Right lobe of liver (tissue), 6 donors: ENCODE measurements around the gene SLC39A11. TPM values are rescaled to one million over a fixed set of nuclear protein-coding genes. Genes with fewer than 3 reads are reported as not detected.

Experiments used
- ATAC-seq, 4 donors: fragments of 200-7000 bp; cut with Tn5 transposase; one replicate each; pipeline ENCODE4 v1.9.1; 2020; ENCODE audit warnings: mild to moderate bottlenecking in 4 of 4, moderate library complexity in 4 of 4
- DNase-seq, 3 donors: peaks; one replicate each; pipeline ENCODE4 v3.0.0-alpha.2; 2020
- H3K27ac ChIP-seq, 3 donors: fragments of 200-600 bp; one replicate each; pipeline ENCODE4 v1.8.0; 2022
- H3K27me3 ChIP-seq, 2 donors: fragments of 200-600 bp; one replicate each; pipeline ENCODE4 v1.8.0; 2022
- H3K36me3 ChIP-seq, 4 donors: fragments of 200-600 bp; sonication (generic) in 1 of 4; one replicate each; pipeline versions ENCODE4 v1.5.1 to v1.8.0; 2017 to 2022; ENCODE audit warnings: control low read depth in 1 of 4
- H3K4me1 ChIP-seq, 4 donors: fragments of 200-600 bp; sonication (generic) in 1 of 4; one replicate each; pipeline versions ENCODE4 v1.5.1 to v1.8.0; 2017 to 2022; ENCODE audit warnings: control low read depth in 1 of 4
- H3K4me3 ChIP-seq, 3 donors: fragments of 200-600 bp; one replicate each; pipeline ENCODE4 v1.8.0; 2022
- H3K9me3 ChIP-seq, 4 donors: fragments of 200-600 bp; sonication (generic) in 1 of 4; one replicate each; pipeline versions ENCODE4 v1.5.1 to v1.8.0; 2017 to 2022; ENCODE audit warnings: control low read depth in 1 of 4
- CTCF ChIP-seq, 4 donors: fragments of 200-600 bp in 3 of 4; fragments of 450-650 bp in 1 of 4; IDR thresholded peaks; one replicate each; pipeline versions ENCODE4 v1.5.1 to v1.8.0; 2016 to 2022; ENCODE audit warnings: antibody characterized with exemption in 4 of 4, mild to moderate bottlenecking in 2 of 4
- POLR2A ChIP-seq: fragments of 450-650 bp; IDR thresholded peaks from one replicate; pipeline ENCODE4 v1.6.1; 2017; ENCODE audit warnings: antibody characterized with exemption, mild to moderate bottlenecking
- WGBS: methylation state at CpG from one replicate; pipeline ENCODE4 v1.1.6; 2018; ENCODE audit warnings: low coverage, low lambda C conversion rate; ENCODE audit not compliant: insufficient coverage; ENCODE audit errors: missing lambda C conversion rate; 5-methylcytosine and 5-hydroxymethylcytosine counted together
- intact Hi-C, 2 donors: fragments of 100-400 bp; cut with DNase I; formaldehyde crosslinking; loops; one replicate each; pipeline versions ENCODE4 v1.11.2 to v1.14.1; 2022
- total RNA-seq, 6 experiments: library from RNA; depleted of rRNA in 2 of 6; stranded (reverse); fragments of >200 nt in 2 of 6; fragmentation: NEBNext Ultra II Directional in 3 of 6; extraction: Animal tissue kit (Norgen Biotek cat#: 25700) in 3 of 6; gene quantifications; one replicate each; pipeline versions ENCODE4 v1.1.0 to v1.2.4, GENCODE V29; 2016 to 2023
- donor health status: DM: no; HTN: yes; CAD: no.
- donor health status: DM: no; HTN: no; CAD: no.
- donor health status: DM: no; HTN: no; CAD: no.
- donor health status: DM: no; HTN: yes; CAD: no.
- donor health status: DM: no; HTN: yes; CAD: no.

Gene SLC39A11
- total RNA-seq, 6 experiments from 2014 or later = 25.4 to 49.6 (median 39.3) TPM

- H3K36me3 ChIP-seq = no peaks in the 10 kb centered on the region
- no peaks in the 10 kb centered on the region for H3K9me3 ChIP-seq
- H3K27me3 ChIP-seq = no peaks in the 10 kb centered on the region
- intact Hi-C loops = no loop called here
- 55% methylated on average over 4 of the region's 4 CpGs for WGBS
- TF ChIP-seq CTCF (IDR thresholded peaks at IDR 0.05) = no peak
- TF ChIP-seq POLR2A = no peak
- H3K4me3 ChIP-seq = no peak overlapping the region
- ATAC-seq = no peak
- DNase-seq = no peak
- H3K4me1 ChIP-seq = no peaks in the 10 kb centered on the region
- H3K27ac ChIP-seq = no peak overlapping the region
These were observed 476.0 kb downstream of the SLC39A11 start for GRCh38 chr17:72616447-72616846.

- Histone ChIP-seq H3K4me1 (no peaks in the 10 kb centered on the region), H3K27me3 (no peaks in the 10 kb centered on the region), H3K27ac (no peak overlapping the region), H3K9me3 (no peaks in the 10 kb centered on the region), H3K4me3 (no peak overlapping the region), H3K36me3 (no peaks in the 10 kb centered on the region)
- no peak for TF ChIP-seq CTCF (IDR thresholded peaks at IDR 0.05)
- no peak for TF ChIP-seq POLR2A
- DNase-seq (no peak), ATAC-seq (no peak)
- 19% methylated on average over 5 of the region's 6 CpGs for WGBS
- intact Hi-C loops = no loop called here
These were observed 476.9 kb downstream of the SLC39A11 start for GRCh38 chr17:72615627-72615991.

GRCh38 chr17:72614871-72615626 is 477.4 kb downstream of the SLC39A11 start:
- TF ChIP-seq CTCF (IDR thresholded peaks at IDR 0.05) (no peak), POLR2A (no peak)
- no peaks in the 10 kb centered on the region for H3K27me3 ChIP-seq
- intact Hi-C loops = no loop called here
- H3K4me3 ChIP-seq = no peak overlapping the region
- DNase-seq (no peak), ATAC-seq (peak in 1 of 4 donors; percentile 23)
- H3K27ac ChIP-seq = no peak overlapping the region
- H3K9me3 ChIP-seq = no peaks in the 10 kb centered on the region
- H3K36me3 ChIP-seq = no peaks in the 10 kb centered on the region
- 10% methylated on average over 20 of the region's 20 CpGs for WGBS
- H3K4me1 ChIP-seq = no peaks in the 10 kb centered on the region

- 56% methylated on average over 3 of the region's 4 CpGs for WGBS
- no peak for DNase-seq
- H3K4me1 ChIP-seq = no peaks in the 10 kb centered on the region
- no peak overlapping the region for H3K27ac ChIP-seq
- no peak for ATAC-seq
- no peak overlapping the region for H3K4me3 ChIP-seq
- H3K36me3 ChIP-seq = no peaks in the 10 kb centered on the region
- H3K9me3 ChIP-seq = no peaks in the 10 kb centered on the region
- TF ChIP-seq POLR2A = no peak
- no peak for TF ChIP-seq CTCF (IDR thresholded peaks at IDR 0.05)
- intact Hi-C loops = no loop called here
- H3K27me3 ChIP-seq = no peaks in the 10 kb centered on the region
These were observed 478.0 kb downstream of the SLC39A11 start for GRCh38 chr17:72614476-72614870.
